HepG2 (cell line): Measurements from ENCODE around the gene CDKL5. TPM values are rescaled to one million over a fixed set of nuclear protein-coding genes. Genes with fewer than 3 reads are reported as not detected.

Experiments used
- ATAC-seq: fragments of 200-7000 bp; cut with Tn5 transposase; 3 replicates; pipeline ENCODE4 v1.9.1; 2020; ENCODE audit warnings: mild to moderate bottlenecking, moderate library complexity
- BruUV-seq: library from RNA; stranded (reverse); fragments of 400-500 nt; replicated peaks from 2 replicates; lab custom pipeline; 2021; lab: Mats Ljungman, UMichigan
- CTCF ChIA-PET: fragments of 300-600 bp; formaldehyde crosslinking; extraction: SDS; loops from one replicate; lab custom pipeline; 2021; ENCODE audit warnings: low total read pairs, inconsistent platforms, low intra/inter-chr PET ratio; lab: Yijun Ruan, JAX
- POLR2A ChIA-PET: fragments of 350-600 bp; sonication (Branson Sonifier 250); formaldehyde crosslinking; loops from one replicate; lab custom pipeline; 2020; ENCODE audit warnings: antibody characterized with exemption, inconsistent platforms; lab: Yijun Ruan, JAX
- DNase-seq: peaks from one replicate; pipeline ENCODE4 v3.0.0-alpha.2; 2015; ENCODE audit warnings: low spot score
- FAIRE-seq: peaks from 3 replicates; lab custom pipeline; 2011; peaks lifted over from hg19 to GRCh38; lab: Jason Lieb, UNC
- H2AFZ ChIP-seq: one replicate; pipeline ENCODE4 v1.6.1; 2011; ENCODE audit warnings: low read length, inconsistent platforms
- H3K27ac ChIP-seq: fragments of 300-600 bp; 3 replicates; pipeline ENCODE4 v1.8.0; 2011; ENCODE audit warnings: mixed run types, mild to moderate bottlenecking, mixed read lengths, low read length, inconsistent platforms; ENCODE audit not compliant: insufficient read depth; ENCODE audit errors: extremely low read length
- H3K27me3 ChIP-seq, 2 experiments: fragments of 200-600 bp in 1 of 2; 2 replicates in 1 of 2; 3 replicates in 1 of 2; pipeline versions ENCODE4 v1.6.0 to v1.8.0; 2011; ENCODE audit warnings: low read length in 2 of 2, mild to moderate bottlenecking in 2 of 2, moderate library complexity in 2 of 2, inconsistent platforms in 1 of 2; ENCODE audit not compliant: insufficient read depth in 2 of 2, control insufficient read depth in 1 of 2
- H3K36me3 ChIP-seq, 2 experiments: fragments of 200-600 bp in 1 of 2; replicated peaks in 1 of 2; 2 replicates in 1 of 2; 3 replicates in 1 of 2; pipeline versions ENCODE4 v1.5.1 to v1.8.0; 2011; ENCODE audit warnings: low read length in 2 of 2, inconsistent platforms in 1 of 2; ENCODE audit not compliant: insufficient read depth in 2 of 2, control insufficient read depth in 1 of 2
- H3K4me1 ChIP-seq: 2 replicates; pipeline ENCODE4 v1.5.1; 2012; ENCODE audit warnings: low read length, inconsistent platforms; ENCODE audit not compliant: insufficient read depth
- H3K4me2 ChIP-seq: 2 replicates; pipeline ENCODE4 v1.6.0; 2011; ENCODE audit warnings: low read depth, low read length, inconsistent platforms
- H3K4me3 ChIP-seq, 3 experiments: fragments of 200-600 bp in 1 of 3; sonication (generic), shearing (Covaris generic) in 1 of 3; replicated peaks in 1 of 3; 2 replicates each; pipeline ENCODE4 v1.5.1; 2011 to 2016; ENCODE audit warnings: low read length in 3 of 3, inconsistent platforms in 2 of 3, low read depth in 2 of 3, mild to moderate bottlenecking in 2 of 3, control low read depth in 1 of 3, mixed read lengths in 1 of 3; ENCODE audit not compliant: insufficient read depth in 1 of 3
- H3K79me2 ChIP-seq: one replicate; pipeline ENCODE4 v1.6.1; 2011; ENCODE audit warnings: low read length, inconsistent platforms; ENCODE audit not compliant: insufficient read depth
- H3K9ac ChIP-seq: 2 replicates; pipeline ENCODE4 v1.6.0; 2011; ENCODE audit warnings: mild to moderate bottlenecking, low read depth, low read length, inconsistent platforms; ENCODE audit not compliant: insufficient read depth
- H3K9me3 ChIP-seq: 2 replicates; pipeline ENCODE4 v1.5.1; 2012; ENCODE audit warnings: mild to moderate bottlenecking, low read length
- H4K20me1 ChIP-seq: 2 replicates; pipeline ENCODE4 v1.6.0; 2011; ENCODE audit warnings: inconsistent platforms, mild to moderate bottlenecking, low read length, moderate library complexity; ENCODE audit not compliant: insufficient read depth
- GZF1 ChIP-seq: sonication (generic); formaldehyde crosslinking; IDR thresholded peaks from 2 replicates; pipeline ENCODE4 v1.5.1; 2020; ENCODE audit warnings: mild to moderate bottlenecking, missing genetic modification reagents
- IKZF4 ChIP-seq: sonication (generic); formaldehyde crosslinking; IDR thresholded peaks from 2 replicates; pipeline ENCODE4 v1.5.1; 2020; ENCODE audit warnings: borderline replicate concordance, mild to moderate bottlenecking, low read depth, missing genetic modification reagents; ENCODE audit errors: not compliant biosample characterization
- PHF20 ChIP-seq: sonication (generic); formaldehyde crosslinking; IDR thresholded peaks from 2 replicates; pipeline ENCODE4 v1.5.0; 2020; ENCODE audit warnings: mild to moderate bottlenecking, missing genetic modification reagents
- RFXAP ChIP-seq: sonication (generic); formaldehyde crosslinking; IDR thresholded peaks from 2 replicates; pipeline ENCODE4 v1.4.0; 2020; ENCODE audit warnings: missing genetic modification reagents, borderline replicate concordance
- SIX4 ChIP-seq: sonication (generic); formaldehyde crosslinking; IDR thresholded peaks from 2 replicates; pipeline ENCODE4 v1.4.0; 2020; ENCODE audit warnings: missing genetic modification reagents
- ZC3H13 ChIP-seq: sonication (generic); formaldehyde crosslinking; IDR thresholded peaks from 2 replicates; pipeline ENCODE4 v1.8.1; 2023; ENCODE audit warnings: mild to moderate bottlenecking, missing genetic modification reagents, moderate library complexity
- ZFX ChIP-seq: sonication (generic); formaldehyde crosslinking; IDR thresholded peaks from 2 replicates; pipeline ENCODE4 v1.4.0; 2020; ENCODE audit warnings: mild to moderate bottlenecking, low read depth, missing genetic modification reagents, moderate library complexity
- ZNF205 ChIP-seq: IDR thresholded peaks from 2 replicates; pipeline ENCODE4 v1.6.1; 2018; ENCODE audit warnings: missing biosample characterization, missing genetic modification reagents
- ZNF354B ChIP-seq: sonication (generic); formaldehyde crosslinking; IDR thresholded peaks from 2 replicates; pipeline ENCODE4 v1.8.0; 2022; ENCODE audit warnings: mild to moderate bottlenecking, missing genetic modification reagents
- WGBS: methylation state at CpG from one replicate; pipeline ENCODE4 v1.1.6; 2017; ENCODE audit warnings: low lambda C conversion rate; 5-methylcytosine and 5-hydroxymethylcytosine counted together
- in situ Hi-C: cut with HindIII; loops from 2 replicates; pipeline ENCODE4 v1.10.0; 2017; ENCODE audit warnings: low pct_unique_long_range_greater_than_20kb; ENCODE audit not compliant: extremely low pct_ligation_motif_present
- intact Hi-C: fragments of 100-400 bp; cut with micrococcal nuclease; formaldehyde crosslinking; loops from one replicate; pipeline ENCODE4 v1.10.0; 2022; ENCODE audit not compliant: unreplicated experiment
- polyA plus RNA-seq, 8 experiments: library from polyadenylated mRNA; depleted of rRNA in 3 of 8; stranded (reverse) in 7 of 8; unstranded in 1 of 8; fragments of >200 nt; fragmentation: Illumina TruSeq in 4 of 8; extraction: Trizol in 4 of 8; gene quantifications; 2 replicates each; pipeline versions ENCODE4 v1.2.1 to v1.2.3, GENCODE V29; 2011 to 2016; ENCODE audit warnings: low read depth in 4 of 8, missing spikeins in 1 of 8, mixed read lengths in 1 of 8; ENCODE audit not compliant: insufficient read depth in 1 of 8
- total RNA-seq, 5 experiments: library from RNA; depleted of rRNA; stranded (reverse); fragments of >200 nt; fragmentation: Illumina TruSeq; extraction: Trizol; gene quantifications; 2 replicates each; pipeline ENCODE4 v1.2.3, GENCODE V29; 2016; ENCODE audit warnings: low read depth in 1 of 5

CDKL5 gene
- total and polyA plus RNA-seq, 2 of the 13 experiments (the other 11 are each of a cell fraction or from before 2014, with no cell fraction given), result 2.8 to 7.0 TPM

GRCh38 chrX:18643853-18644252 lies 218.4 kb downstream of the CDKL5 start:
- H4K20me1 ChIP-seq, result no peaks in the 10 kb centered on the region
- WGBS, result 0% methylated on average over 3 of the region's 3 CpGs
- peak; percentile 62 for ATAC-seq

GRCh38 chrX:18647621-18648020 lies 222.2 kb downstream of the CDKL5 start:
- TF ChIP-seq ZNF354B (CRISPR knock-in tag) (no peak), PHF20 (no peak)
- Histone ChIP-seq H4K20me1 (no peaks in the 10 kb centered on the region), H3K27me3 (no peaks in the 10 kb centered on the region), H3K4me2 (no peak overlapping the region), H3K27ac (no peak overlapping the region), H3K36me3 (no peaks in the 10 kb centered on the region), H2AFZ (no peak overlapping the region), H3K4me1 (peaks cover 26% of the 10 kb centered on the region), H3K79me2 (no peaks in the 10 kb centered on the region), H3K4me3 (no peak overlapping the region), H3K9ac (no peak overlapping the region), H3K9me3 (no peaks in the 10 kb centered on the region)
- WGBS, result 100% methylated on average over 3 of the region's 4 CpGs
- POLR2A ChIA-PET, result no interaction called here
- in situ Hi-C loops, result no loop called here
- no peak for DNase-seq
- intact Hi-C loops, result no loop called here
- BruUV-seq, result no TSS peak
- CTCF ChIA-PET, result no interaction called here
- ATAC-seq, result no peak
- no peak for FAIRE-seq

More at GRCh38 chrX:18643853-18644252, 218.4 kb downstream of the CDKL5 start:
- intact Hi-C loops (no loop called here), in situ Hi-C loops (no loop called here)
- Histone ChIP-seq H3K9ac (no peak overlapping the region), H3K9me3 (no peaks in the 10 kb centered on the region), H3K79me2 (no peaks in the 10 kb centered on the region), H3K36me3 (no peaks in the 10 kb centered on the region), H2AFZ (no peak overlapping the region), H3K4me2 (no peak overlapping the region; the same call in 1 of the 2 replicates), H3K27me3 (no peaks in the 10 kb centered on the region), H3K4me1 (peaks cover 18% of the 10 kb centered on the region), H3K4me3 (no peak overlapping the region), H3K27ac (no peak overlapping the region)
- CTCF ChIA-PET, result no interaction called here
- DNase-seq (peak; percentile 51), FAIRE-seq (peak; percentile 40)
- no peak for TF ChIP-seq RFXAP (CRISPR knock-in tag)
- no peak for TF ChIP-seq ZNF205 (CRISPR knock-in tag)
- TF ChIP-seq ZFX (CRISPR knock-in tag), result no peak
- no peak for TF ChIP-seq ZC3H13
- no peak for TF ChIP-seq GZF1
- TF ChIP-seq SIX4 (CRISPR knock-in tag), result no peak
- no peak for TF ChIP-seq IKZF4
- POLR2A ChIA-PET, result no interaction called here
- no TSS peak for BruUV-seq
